ENCODE results near the gene DCXR. TPM values are rescaled to one million over a fixed set of nuclear protein-coding genes. Genes with fewer than 3 reads are reported as not detected.

The DCXR gene
- total and polyA plus RNA-seq, 2 donors (not counting 3 experiments of a cell fraction or from before 2014, with no cell fraction given): 93.0 to 178 TPM

GRCh38 chr17:82078433-82078832, 40.9 kb upstream of the DCXR start:
- ChIA-PET CTCF (no interaction called here), POLR2A (no interaction called here)
- no peaks in the 10 kb centered on the region for H3K9me3 ChIP-seq (replicated peaks; ENCODE audit: control insufficient read depth, insufficient read depth, low read length)
- H3K4me1 ChIP-seq (ENCODE audit: control insufficient read depth, extremely low read depth, insufficient read depth, low read length): no peaks in the 10 kb centered on the region
- H3K9ac ChIP-seq (replicated peaks; ENCODE audit: extremely low read depth, insufficient read depth, low read length): no peak overlapping the region
- no peaks in the 10 kb centered on the region for H3K9me1 ChIP-seq (replicated peaks; ENCODE audit: control insufficient read depth, extremely low read depth, insufficient read depth, low read length)
- no peaks in the 10 kb centered on the region for H3K27me3 ChIP-seq (ENCODE audit: control insufficient read depth in 2 of 2, insufficient read depth in 2 of 2, low read length in 2 of 2)
- H3K4me2 ChIP-seq (ENCODE audit: insufficient read depth, low read length): no peak overlapping the region
- intact Hi-C loops (cut with micrococcal nuclease): no loop called here
- TF ChIP-seq POLR2AphosphoS5 (IDR thresholded peaks at IDR 0.05; ENCODE audit: insufficient read depth, low read depth, low read length) (no peak), POLR2A (IDR thresholded peaks at IDR 0.05; ENCODE audit: low read depth, low read length) (no peak), MAX (IDR thresholded peaks at IDR 0.05; ENCODE audit: insufficient read depth, insufficient read length) (no peak), CTCF (IDR thresholded peaks at IDR 0.05; ENCODE audit: extremely low read depth in 1 of 2, insufficient read depth in 1 of 2, low read depth in 1 of 2, low read length in 2 of 2) (no peak), MYC (IDR thresholded peaks at IDR 0.05; ENCODE audit: low read depth, low read length) (no peak), EZH2 (IDR thresholded peaks at IDR 0.05; ENCODE audit: borderline replicate concordance, low read depth, low read length, severe bottlenecking) (no peak), GATA2 (IDR thresholded peaks at IDR 0.05; ENCODE audit: insufficient read depth, insufficient read length, low read depth, low read length) (no peak), FOS (IDR thresholded peaks at IDR 0.05; ENCODE audit: borderline replicate concordance, insufficient read depth, low read length) (no peak), JUN (IDR thresholded peaks at IDR 0.05; ENCODE audit: borderline replicate concordance, insufficient read depth, insufficient read length, low read depth) (no peak)
- H3K27ac ChIP-seq (ENCODE audit: insufficient read depth, low read depth, low read length): no peak overlapping the region
- no peaks in the 10 kb centered on the region for H4K20me1 ChIP-seq (replicated peaks; ENCODE audit: control insufficient read depth, extremely low read depth, insufficient read depth, low read length)
- FAIRE-seq (no peak), DNase-seq (ENCODE audit: low read depth, low spot score) (no peak)
- peaks cover 24 to 40% of the 10 kb centered on the region in 2 experiments for H3K36me3 ChIP-seq (ENCODE audit: control insufficient read depth in 2 of 2, extremely low read depth in 1 of 2, insufficient read depth in 2 of 2, low read length in 2 of 2)
- no peak overlapping the region for H3K4me3 ChIP-seq (replicated peaks in 1 of 3; ENCODE audit: insufficient read depth in 1 of 3, low read depth in 1 of 3, low read length in 3 of 3)
- TSS peak; percentile 51 for BruUV-seq (replicated peaks)
- no peak overlapping the region for H2AFZ ChIP-seq (ENCODE audit: low read depth, low read length)
- no peaks in the 10 kb centered on the region for H3K79me2 ChIP-seq (ENCODE audit: control insufficient read depth, insufficient read depth, low read length)
- dilution Hi-C loops (cut with MboI; ENCODE audit: extremely low pct_ligation_motif_present, low sequenced_read_pairs): no loop called here

All from endothelial cell of umbilical vein (primary cell).